Fibroblast of skin of back (primary cell): ENCODE data around the gene PRKCH.
"Not testable (repeated sequence)": the region's sequence is repeated elsewhere in the genome, so short reads cannot be mapped to it uniquely, and the experiment has no call there.

Experiments
- DNase-seq: peaks from one replicate; pipeline ENCODE4 v3.0.0-alpha.2; 2013

The PRKCH gene

DNA sequence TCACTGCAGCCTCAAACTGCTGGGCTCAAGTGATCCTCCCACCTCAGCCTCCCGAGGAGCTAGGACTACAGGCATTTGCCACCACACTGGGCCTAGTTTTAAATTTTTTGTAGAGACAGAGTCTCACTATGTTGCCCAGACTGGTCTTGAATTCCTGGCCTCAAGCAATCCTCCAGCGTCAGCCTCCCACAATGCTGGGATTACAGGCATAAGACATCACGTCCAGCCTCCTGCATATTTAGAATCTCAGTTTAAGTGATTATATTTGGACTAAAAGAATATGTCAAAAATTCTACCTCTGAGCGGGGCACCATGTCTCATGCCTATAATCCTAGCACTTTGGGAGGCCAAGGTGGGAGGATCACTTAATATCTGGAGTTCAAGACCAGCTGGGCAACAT, 12.7 kb upstream of the PRKCH start:
- DNase-seq = not testable (repeated sequence)

- DNase-seq = no peak
Observed at GRCh38 chr14:61315313-61315712, 6.1 kb upstream of the PRKCH start.

DNA sequence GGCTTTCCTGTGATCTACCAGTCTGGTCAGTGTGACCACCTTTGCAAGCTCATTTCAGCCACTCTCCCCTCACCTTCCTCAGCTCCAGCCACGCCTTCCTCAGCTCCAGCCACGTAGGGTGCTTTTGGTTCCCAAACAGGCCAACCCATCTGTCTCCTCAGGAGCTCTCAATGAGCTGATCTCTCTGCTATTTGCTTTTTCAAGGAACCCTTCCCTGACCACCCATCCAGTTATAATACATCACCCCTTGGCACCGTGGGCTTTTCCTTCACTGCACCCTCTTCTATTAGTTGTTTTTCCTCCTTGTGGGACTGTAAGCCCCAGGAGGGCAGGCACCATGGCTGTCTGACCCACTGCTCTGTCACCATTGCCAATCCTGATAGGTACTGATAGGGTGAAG, 2.3 kb upstream of the PRKCH start:
- DNase-seq = no peak

DNA sequence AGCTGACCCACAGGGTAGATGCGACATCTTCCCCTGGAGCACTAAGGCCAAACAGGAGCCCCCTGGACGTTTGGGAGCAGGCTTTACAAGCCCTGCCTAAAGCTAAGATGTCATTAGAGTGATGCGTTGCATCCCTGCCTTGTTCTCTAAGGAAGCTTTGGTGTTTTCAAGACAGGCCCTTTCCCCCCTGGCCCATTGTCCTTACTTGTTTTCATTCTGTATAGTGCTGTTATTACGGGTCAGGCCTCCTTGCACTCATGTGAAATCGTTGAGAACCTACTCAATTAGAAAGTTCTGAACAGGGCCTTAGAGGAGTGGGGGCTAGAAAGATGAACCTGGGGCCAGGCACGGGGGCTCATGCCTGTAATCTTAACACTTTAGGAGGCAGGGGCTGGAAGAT, 1.7 kb upstream of the PRKCH start:
- DNase-seq = no peak

GRCh38 chr14:61320170-61320569, 1.2 kb upstream of the PRKCH start:
- not testable (repeated sequence) for DNase-seq

- no peak for DNase-seq
Observed at GRCh38 chr14:61320806-61321384, 484 bp upstream of the PRKCH start.

GRCh38 chr14:61322011-61322798, 826 bp downstream of the PRKCH start:
- no peak for DNase-seq

DNA sequence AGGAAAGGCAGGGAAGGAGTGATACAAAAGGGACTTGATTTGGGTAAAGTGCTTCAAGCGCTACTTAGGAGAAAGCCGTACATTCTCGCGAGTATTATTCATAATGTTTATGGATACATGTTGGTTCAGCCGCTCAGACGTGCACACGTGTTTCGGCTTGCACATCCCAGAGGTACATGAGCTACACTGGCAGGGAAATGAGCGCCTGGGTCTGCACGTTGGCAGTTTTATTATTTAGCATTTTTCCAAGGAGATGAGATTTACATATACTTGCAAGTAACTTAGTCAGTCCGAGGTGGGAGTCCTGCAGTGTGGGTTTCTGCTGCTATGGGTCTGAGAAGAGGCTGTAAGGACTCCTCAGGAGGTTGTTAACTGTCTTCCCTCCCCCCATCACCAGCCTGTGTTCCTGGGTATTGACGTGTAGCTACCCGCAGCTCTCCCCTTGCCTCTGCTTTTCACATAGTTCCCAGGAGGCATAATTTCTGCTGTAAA, 1.5 kb downstream of the PRKCH start:
- peak; percentile 16 for DNase-seq

DNA sequence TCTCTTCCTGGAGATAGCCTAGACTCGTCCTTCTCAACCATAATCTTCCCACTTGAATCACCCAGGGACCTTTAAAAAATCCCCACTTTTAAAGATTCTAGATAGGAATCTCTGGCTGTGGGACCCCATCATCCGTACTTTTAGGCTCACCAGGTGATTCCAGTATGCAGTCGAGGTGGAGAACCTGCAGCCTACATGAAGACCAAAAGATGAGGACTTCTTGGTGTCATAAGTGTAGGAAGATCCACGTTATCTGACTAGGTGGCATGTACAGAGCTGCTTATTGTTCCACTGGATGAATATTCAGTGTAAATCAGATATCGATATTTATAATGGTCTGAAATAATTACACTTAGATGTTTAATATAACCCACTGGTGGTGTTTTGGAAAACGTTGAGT, 2.6 kb downstream of the PRKCH start:
- no peak for DNase-seq

GRCh38 chr14:61325166-61325565, 3.8 kb downstream of the PRKCH start:
- DNase-seq = no peak

DNA sequence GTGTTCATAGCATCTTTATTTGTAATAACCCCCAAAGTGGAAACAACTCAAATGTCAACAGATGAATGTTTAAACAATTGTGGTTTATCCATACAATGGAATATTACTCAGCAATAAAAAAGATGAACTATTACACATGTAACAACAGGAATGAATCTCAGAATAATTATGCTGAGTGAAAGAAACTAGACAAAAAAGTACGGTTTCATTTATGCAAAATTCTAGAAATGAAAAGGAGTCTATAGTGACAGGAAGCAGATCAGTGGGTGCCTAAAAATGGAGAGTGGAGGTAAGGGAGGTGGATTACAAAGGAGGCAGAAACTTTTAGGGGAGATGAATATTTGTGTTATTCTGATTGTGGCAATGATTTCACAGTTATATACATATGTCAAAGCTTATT, 4.8 kb downstream of the PRKCH start:
- DNase-seq = no peak

DNA sequence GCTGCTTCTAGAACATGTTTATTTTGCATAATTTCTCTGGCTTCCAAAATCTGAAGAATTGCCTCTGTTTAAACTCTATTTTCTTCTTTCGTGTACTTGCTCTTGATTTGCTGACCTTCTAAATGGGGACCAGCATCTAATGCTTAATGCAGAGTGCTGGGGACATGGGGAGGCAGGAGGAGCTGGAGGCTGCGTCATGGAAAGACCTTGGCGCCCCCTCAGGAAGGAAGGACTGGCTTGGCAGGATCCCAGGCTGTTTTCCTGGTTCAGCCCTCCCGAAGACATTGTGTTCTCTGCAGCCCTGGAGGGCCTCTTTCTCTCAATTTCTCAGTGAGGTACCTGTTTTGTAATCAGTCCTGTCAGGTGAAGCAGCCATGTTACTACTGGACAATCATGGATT, 5.5 kb downstream of the PRKCH start:
- DNase-seq = no peak

DNA sequence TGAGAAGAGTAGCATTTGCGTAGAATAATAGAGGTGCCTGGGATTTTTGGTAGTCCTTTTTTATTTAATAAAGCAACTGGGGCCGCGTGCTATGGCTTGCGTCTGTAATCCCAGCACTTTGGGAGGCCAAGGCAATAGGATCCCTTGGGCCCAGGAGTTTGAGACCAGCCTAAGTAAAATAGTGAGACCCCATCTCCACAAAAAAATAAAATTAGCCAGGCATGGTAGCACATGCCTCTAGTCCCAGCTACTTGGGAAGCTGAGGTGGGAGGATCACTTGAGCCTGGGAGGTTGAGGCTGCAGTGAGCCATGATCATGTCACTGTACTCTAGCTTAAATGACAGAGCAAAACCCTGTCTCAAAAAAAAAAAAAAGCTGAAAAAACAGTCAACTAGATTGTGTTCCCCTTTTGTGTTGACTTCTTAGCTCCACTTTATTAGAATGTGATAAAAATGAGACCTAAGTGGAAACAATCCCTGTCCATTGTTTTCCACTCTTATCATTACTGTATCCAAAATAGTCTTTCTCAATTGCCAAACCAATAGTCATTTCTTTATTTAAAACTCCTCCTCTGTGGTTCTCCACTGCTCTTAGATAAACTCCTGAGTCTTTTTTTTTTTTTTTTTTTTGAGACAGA, 7.4 kb downstream of the PRKCH start:
- no peak for DNase-seq

DNA sequence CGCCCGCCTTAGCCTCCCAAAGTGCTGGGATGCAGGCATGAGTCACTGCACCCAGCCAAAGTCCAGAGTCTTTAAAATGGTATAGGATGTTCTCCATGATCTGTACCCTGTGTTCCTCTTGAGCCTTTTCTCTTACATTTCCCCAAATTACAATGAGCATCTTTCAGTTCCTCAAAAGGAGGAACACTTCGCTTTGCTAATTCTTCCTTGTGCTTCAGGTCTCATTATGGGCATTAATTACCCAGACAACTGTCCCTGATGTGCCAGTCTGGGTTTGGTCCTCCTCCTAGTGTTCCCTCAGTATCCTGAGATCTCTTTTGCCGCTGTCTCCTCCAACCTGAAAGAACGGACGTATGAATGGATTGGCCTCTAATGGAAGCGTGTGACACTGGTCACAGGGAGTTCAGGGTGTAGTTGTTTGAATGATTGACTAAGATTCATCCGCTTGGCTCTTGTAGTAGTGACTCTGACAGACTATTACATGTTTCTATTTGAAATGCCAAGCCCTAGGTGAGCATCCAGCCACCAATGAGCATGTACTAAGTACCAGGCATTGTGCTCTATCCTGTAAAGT, 8.2 kb downstream of the PRKCH start:
- no peak for DNase-seq

GRCh38 chr14:61330511-61330910, 9.1 kb downstream of the PRKCH start:
- DNase-seq = no peak

GRCh38 chr14:61331992-61332657, 10.7 kb downstream of the PRKCH start:
- no peak for DNase-seq

GRCh38 chr14:61332658-61333029, 11.3 kb downstream of the PRKCH start:
- DNase-seq = no peak

DNA sequence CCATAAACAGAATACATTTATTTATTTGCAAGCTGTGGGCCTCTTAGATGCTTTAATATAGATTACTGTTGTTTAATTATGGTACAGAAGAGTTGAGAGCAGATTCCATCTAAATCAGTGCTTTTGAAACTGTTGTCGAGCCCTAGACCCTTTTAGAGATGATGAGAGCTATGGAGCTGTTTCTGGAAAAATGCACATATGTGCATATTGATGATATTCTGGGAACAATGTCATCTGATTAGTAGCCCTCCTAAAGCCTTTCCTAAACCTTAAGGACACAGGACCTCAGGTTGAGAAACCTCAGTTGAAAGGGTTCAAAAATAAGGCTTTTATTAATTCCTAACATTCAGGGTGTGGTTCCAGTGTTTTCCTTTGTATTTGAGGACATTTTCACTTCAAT, 11.7 kb downstream of the PRKCH start:
- no peak for DNase-seq

GRCh38 chr14:61334197-61334701, 12.9 kb downstream of the PRKCH start:
- no peak for DNase-seq

- DNase-seq = no peak
Observed at GRCh38 chr14:61335049-61335448, 13.7 kb downstream of the PRKCH start.

DNA sequence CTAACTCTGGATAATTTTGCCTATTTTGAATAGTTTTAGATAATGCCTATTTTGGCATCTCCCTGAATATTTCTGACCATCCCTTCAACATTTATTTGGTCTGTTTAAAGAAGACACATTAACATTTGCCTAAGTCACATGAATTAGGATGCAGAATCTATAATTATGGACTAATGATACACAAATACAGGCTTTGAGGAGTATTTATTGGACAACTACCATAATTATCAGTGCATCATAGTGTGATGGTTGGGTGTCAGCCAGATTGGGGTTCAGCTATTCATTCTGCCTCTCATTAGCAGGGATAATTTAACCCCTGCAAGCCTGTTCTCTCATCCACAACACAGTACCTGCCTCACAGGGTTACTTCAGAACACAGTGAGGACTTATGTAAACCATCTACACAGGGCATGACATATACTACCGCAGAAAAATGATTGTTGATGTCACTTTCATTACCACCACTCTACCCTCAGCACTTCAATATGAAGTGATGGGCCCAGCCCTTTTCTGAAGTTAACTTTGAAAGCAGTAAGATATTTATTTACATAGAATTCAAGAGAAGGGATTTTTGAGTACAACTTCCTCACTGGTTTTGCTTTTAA, 14.4 kb downstream of the PRKCH start:
- DNase-seq = no peak

DNA sequence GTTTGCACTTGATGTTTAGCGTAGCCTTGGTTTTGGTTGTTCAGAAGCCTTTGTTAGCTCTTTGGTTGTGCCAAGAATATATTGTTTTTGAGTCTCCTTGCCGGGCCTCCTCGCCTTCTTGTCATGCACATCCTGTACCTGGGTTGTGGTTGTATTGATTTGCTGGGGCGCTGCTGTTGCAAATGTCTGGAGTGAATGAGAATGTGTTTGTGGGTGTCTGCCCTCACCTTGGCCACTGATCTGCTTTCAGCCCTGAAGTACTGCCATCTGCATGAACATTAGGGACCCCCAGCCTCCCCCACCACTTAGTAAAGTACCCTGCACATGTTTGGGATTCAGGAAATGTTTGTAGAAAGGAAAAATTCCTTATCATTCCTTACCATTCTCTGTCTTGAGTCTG, 16.5 kb downstream of the PRKCH start:
- no peak for DNase-seq
